GM21723 (cell line): ENCODE measurements around the gene TFEB.
A peak's percentile ranks its signal among the peaks of the same experiment; 100 is the strongest.

Source experiments
- ATAC-seq: cut with Tn5 transposase; IDR thresholded peaks from one replicate; pipeline ENCODE4 v1.9.1; 2021; ENCODE audit warnings: mild to moderate bottlenecking, moderate library complexity; ENCODE audit not compliant: unreplicated experiment

TFEB gene

GRCh38 chr6:41739041-41739440 lies 3.6 kb upstream of the TFEB start:
- no peak for ATAC-seq

- ATAC-seq: no peak
Measured at GRCh38 chr6:41737591-41738130, 2.3 kb upstream of the TFEB start.

GRCh38 chr6:41736800-41737555 lies 1.6 kb upstream of the TFEB start:
- ATAC-seq: no peak

- no peak for ATAC-seq
Measured at GRCh38 chr6:41736186-41736733, 852 bp upstream of the TFEB start.

GRCh38 chr6:41734666-41735426 lies 562 bp downstream of the TFEB start:
- ATAC-seq: peak; percentile 27

- ATAC-seq: peak; percentile 44
Measured at GRCh38 chr6:41733707-41734665, 1.4 kb downstream of the TFEB start.

- no peak for ATAC-seq
Measured at GRCh38 chr6:41733360-41733706, 2.1 kb downstream of the TFEB start.

- peak; percentile 41 for ATAC-seq
Measured at GRCh38 chr6:41732591-41733359, 2.6 kb downstream of the TFEB start.

GRCh38 chr6:41732149-41732548 lies 3.3 kb downstream of the TFEB start:
- no peak for ATAC-seq

- ATAC-seq: no peak
Measured at GRCh38 chr6:41731561-41732086, 3.8 kb downstream of the TFEB start.

- no peak for ATAC-seq
Measured at GRCh38 chr6:41730531-41731436, 4.6 kb downstream of the TFEB start.

GRCh38 chr6:41729624-41730023 lies 5.8 kb downstream of the TFEB start:
- ATAC-seq: no peak

- no peak for ATAC-seq
Measured at GRCh38 chr6:41728954-41729353, 6.5 kb downstream of the TFEB start.

GRCh38 chr6:41728073-41728936 lies 7.1 kb downstream of the TFEB start:
- no peak for ATAC-seq

- ATAC-seq: no peak
Measured at GRCh38 chr6:41727705-41728072, 7.7 kb downstream of the TFEB start.

GRCh38 chr6:41726876-41727275 lies 8.5 kb downstream of the TFEB start:
- ATAC-seq: no peak

GRCh38 chr6:41724586-41725501 lies 10.6 kb downstream of the TFEB start:
- no peak for ATAC-seq
